B cell (primary cell): ENCODE data around the gene CCNK. TPM values are rescaled to one million over a fixed set of nuclear protein-coding genes. Genes with fewer than 3 reads are reported as not detected.

Source experiments
- ATAC-seq: fragments of 200-7000 bp; cut with Tn5 transposase; one replicate; pipeline ENCODE4 v1.10.0; 2021; ENCODE audit warnings: low read depth, mild to moderate bottlenecking, moderate number of reproducible peaks, moderate library complexity
- CTCF ChIA-PET: fragments of 350-600 bp; sonication (Branson Sonifier 250); formaldehyde crosslinking; loops from one replicate; lab custom pipeline; 2021; ENCODE audit warnings: antibody characterized with exemption, inconsistent platforms; lab: Charles Lee
- POLR2A ChIA-PET: fragments of 350-600 bp; sonication (Branson Sonifier 250); formaldehyde crosslinking; loops from one replicate; lab custom pipeline; 2021; ENCODE audit warnings: antibody characterized with exemption; lab: Charles Lee
- DNase-seq: peaks from one replicate; pipeline ENCODE4 v3.0.0; 2013
- H2AFZ ChIP-seq: 2 replicates; pipeline ENCODE4 v1.6.1; 2012; ENCODE audit warnings: mild to moderate bottlenecking, low read depth, low read length; ENCODE audit not compliant: insufficient read depth, poor library complexity, severe bottlenecking
- H3K27ac ChIP-seq, 2 donors: 1 replicate in 1 of 2; 2 replicates in 1 of 2; pipeline ENCODE4 v1.5.1; 2012 to 2013; ENCODE audit warnings: low read length in 2 of 2, mild to moderate bottlenecking in 2 of 2, moderate library complexity in 1 of 2
- H3K27me3 ChIP-seq, 4 experiments: fragments of 200-600 bp in 1 of 4; sonication (generic) in 1 of 4; replicated peaks in 1 of 4; 1 replicate in 2 of 4; 2 replicates in 2 of 4; pipeline versions ENCODE4 v1.6.1 to v1.7.0; 2013 to 2016; ENCODE audit warnings: low read length in 3 of 4, mild to moderate bottlenecking in 2 of 4, mixed read lengths in 1 of 4, moderate library complexity in 1 of 4; ENCODE audit not compliant: insufficient read depth in 4 of 4, control insufficient read depth in 3 of 4; ENCODE audit errors: control extremely low read depth in 1 of 4
- H3K36me3 ChIP-seq, 2 experiments: replicated peaks in 1 of 2; 1 replicate in 1 of 2; 2 replicates in 1 of 2; pipeline versions ENCODE4 v1.6.1 to v1.7.1; 2013; ENCODE audit warnings: low read length in 1 of 2; ENCODE audit not compliant: insufficient read depth in 2 of 2, control insufficient read depth in 1 of 2; ENCODE audit errors: control extremely low read depth in 1 of 2, extremely low read depth in 1 of 2
- H3K4me1 ChIP-seq, 2 donors: fragments of 200-600 bp in 1 of 2; sonication (generic) in 1 of 2; 1 replicate in 1 of 2; 2 replicates in 1 of 2; pipeline versions ENCODE4 v1.5.1 to v1.6.1; 2013 to 2017; ENCODE audit warnings: low read length in 2 of 2; ENCODE audit not compliant: control insufficient read depth in 2 of 2, insufficient read depth in 2 of 2
- H3K4me2 ChIP-seq: replicated peaks from 2 replicates; pipeline ENCODE3; 2012; ENCODE audit warnings: mild to moderate bottlenecking, low read depth, low read length; ENCODE audit not compliant: poor library complexity, severe bottlenecking
- H3K4me3 ChIP-seq, 5 experiments: fragments of 200-600 bp in 1 of 5; sonication (generic) in 1 of 5; 1 replicate in 3 of 5; 2 replicates in 2 of 5; pipeline versions ENCODE4 v1.5.1 to v1.7.0; 2011 to 2016; ENCODE audit warnings: low read length in 4 of 5, mild to moderate bottlenecking in 4 of 5, low read depth in 2 of 5, control low read depth in 1 of 5, moderate library complexity in 1 of 5; ENCODE audit not compliant: insufficient read depth in 1 of 5; ENCODE audit errors: control extremely low read depth in 1 of 5, extremely low read depth in 1 of 5
- H3K79me2 ChIP-seq: fragments of 200-600 bp; sonication (generic); one replicate; pipeline ENCODE4 v1.6.0; 2016; ENCODE audit warnings: low read length; ENCODE audit not compliant: control insufficient read depth, insufficient read depth
- H3K9ac ChIP-seq: fragments of 200-600 bp; sonication (generic); 2 replicates; pipeline ENCODE4 v1.6.1; 2017; ENCODE audit warnings: mild to moderate bottlenecking, low read length, moderate library complexity
- H3K9me3 ChIP-seq, 3 donors: one replicate each; pipeline versions ENCODE4 v1.6.1 to v1.7.1; 2013; ENCODE audit warnings: low read length in 2 of 3; ENCODE audit not compliant: control insufficient read depth in 2 of 3, insufficient read depth in 1 of 3; ENCODE audit errors: control extremely low read depth in 1 of 3
- H4K20me1 ChIP-seq: 2 replicates; pipeline ENCODE4 v1.6.0; 2012; ENCODE audit warnings: mild to moderate bottlenecking, low read length; ENCODE audit not compliant: insufficient read depth, control insufficient read depth, poor library complexity, severe bottlenecking
- H3K27ac Mint-ChIP-seq: one replicate; pipeline ENCODE4 v1.8.0; 2021; ENCODE audit warnings: mixed read lengths
- H3K27me3 Mint-ChIP-seq: one replicate; pipeline ENCODE4 v1.8.0; 2021; ENCODE audit warnings: mixed read lengths
- H3K4me1 Mint-ChIP-seq: one replicate; pipeline ENCODE4 v1.8.0; 2021; ENCODE audit warnings: mixed read lengths
- H3K4me3 Mint-ChIP-seq: one replicate; pipeline ENCODE4 v1.8.0; 2021; ENCODE audit warnings: mixed read lengths
- H3K9me3 Mint-ChIP-seq: one replicate; pipeline ENCODE4 v1.8.0; 2022; ENCODE audit warnings: mixed read lengths; ENCODE audit not compliant: insufficient read depth
- CTCF ChIP-seq: fragments of 200-600 bp; IDR thresholded peaks from one replicate; pipeline ENCODE4 v1.8.0; 2022; ENCODE audit warnings: antibody characterized with exemption, mild to moderate bottlenecking
- EZH2 ChIP-seq: IDR thresholded peaks from 2 replicates; pipeline ENCODE4 v1.6.1; 2012; ENCODE audit warnings: borderline replicate concordance, low read depth, mild to moderate bottlenecking, moderate library complexity, low read length; ENCODE audit not compliant: insufficient read depth, poor library complexity, severe bottlenecking
- WGBS: methylation state at CpG from one replicate; pipeline ENCODE4 v1.1.5; 2013; ENCODE audit warnings: missing lambda C conversion rate; ENCODE audit not compliant: insufficient coverage; 5-methylcytosine and 5-hydroxymethylcytosine counted together
- intact Hi-C: fragments of 100-400 bp; cut with micrococcal nuclease; formaldehyde crosslinking; loops from one replicate; pipeline ENCODE4 v1.10.0; 2022
- polyA plus RNA-seq: library from polyadenylated mRNA; depleted of rRNA; stranded (reverse); fragments of >200 nt; gene quantifications from 2 replicates; pipeline ENCODE4 v1.2.3, GENCODE V29; 2012
- total RNA-seq, 2 donors: library from RNA; stranded (reverse); fragments of 120-200 nt in 1 of 2; gene quantifications; 1 replicate in 1 of 2; 2 replicates in 1 of 2; pipeline versions ENCODE4 v1.2.3 to v1.2.4, GENCODE V29; 2013 to 2022

Gene CCNK
- total and polyA plus RNA-seq, 2 donors (not counting 1 experiment from before 2014, with no cell fraction given): 17.5 to 82.0 TPM

- Histone ChIP-seq H3K36me3 (no peaks in the 10 kb centered on the region), H3K79me2 (no peaks in the 10 kb centered on the region), H3K27me3 (no peaks in the 10 kb centered on the region), H3K4me3 (no peak overlapping the region), H4K20me1 (no peaks in the 10 kb centered on the region), H3K9ac (no peak overlapping the region), H3K4me2 (no peak overlapping the region), H3K27ac (no peak overlapping the region), H3K9me3 (no peaks in the 10 kb centered on the region), H2AFZ (no peak overlapping the region), H3K4me1 (no peaks in the 10 kb centered on the region)
- no peak overlapping the region for H3K4me3 Mint-ChIP-seq
- ChIA-PET CTCF (no interaction called here), POLR2A (no interaction called here)
- intact Hi-C loops: no loop called here
- no peak overlapping the region for H3K27ac Mint-ChIP-seq
- 96% methylated on average over 11 of the region's 13 CpGs for WGBS
- H3K9me3 Mint-ChIP-seq: no peaks in the 10 kb centered on the region
- H3K4me1 Mint-ChIP-seq: peaks cover 2% of the 10 kb centered on the region
- ATAC-seq (no peak), DNase-seq (no peak)
- H3K27me3 Mint-ChIP-seq: no peaks in the 10 kb centered on the region
- TF ChIP-seq EZH2 (no peak), CTCF (no peak)
Measured at GRCh38 chr14:99534863-99535262, 53.7 kb downstream of the CCNK start.

- Histone ChIP-seq H3K79me2 (no peaks in the 10 kb centered on the region), H3K27me3 (no peaks in the 10 kb centered on the region), H3K4me2 (no peak overlapping the region), H3K9me3 (no peaks in the 10 kb centered on the region), H3K4me1 (no peaks in the 10 kb centered on the region), H4K20me1 (no peaks in the 10 kb centered on the region), H3K4me3 (no peak overlapping the region), H3K27ac (no peak overlapping the region), H3K9ac (no peak overlapping the region), H2AFZ (no peak overlapping the region), H3K36me3 (no peaks in the 10 kb centered on the region)
- H3K27me3 Mint-ChIP-seq: no peaks in the 10 kb centered on the region
- 88% methylated on average over 6 of the region's 8 CpGs for WGBS
- TF ChIP-seq CTCF (no peak), EZH2 (no peak)
- H3K27ac Mint-ChIP-seq: no peak overlapping the region
- CTCF ChIA-PET: no interaction called here
- H3K9me3 Mint-ChIP-seq: no peaks in the 10 kb centered on the region
- DNase-seq (no peak), ATAC-seq (no peak)
- intact Hi-C loops: no loop called here
- H3K4me3 Mint-ChIP-seq: no peak overlapping the region
- peaks cover 2% of the 10 kb centered on the region for H3K4me1 Mint-ChIP-seq
- POLR2A ChIA-PET: no interaction called here
Measured at GRCh38 chr14:99535448-99535847, 54.2 kb downstream of the CCNK start.
